DND-41 (cell line): Measurements from ENCODE around the gene MRO.

Experiments used
- ATAC-seq: fragments of 200-7000 bp; cut with Tn5 transposase; 3 replicates; pipeline ENCODE4 v1.9.1; 2021; ENCODE audit warnings: low read depth; ENCODE audit not compliant: insufficient read depth
- DNase-seq: peaks from one replicate; pipeline ENCODE4 v3.0.0-alpha.2; 2020
- H2AFZ ChIP-seq: 2 replicates; pipeline ENCODE4 v1.6.0; 2012; ENCODE audit warnings: low read depth, low read length
- H3K27ac ChIP-seq: 2 replicates; pipeline ENCODE4 v1.5.1; 2012; ENCODE audit warnings: low read length, inconsistent platforms
- H3K27me3 ChIP-seq: fragments of 200-600 bp; sonication (generic); 2 replicates; pipeline ENCODE4 v1.6.0; 2012; ENCODE audit warnings: low read length, mild to moderate bottlenecking, inconsistent platforms; ENCODE audit not compliant: insufficient read depth, poor library complexity
- H3K36me3 ChIP-seq: 2 replicates; pipeline ENCODE4 v1.5.1; 2012; ENCODE audit warnings: low read length, inconsistent platforms; ENCODE audit not compliant: insufficient read depth
- H3K4me1 ChIP-seq: 2 replicates; pipeline ENCODE4 v1.5.1; 2012; ENCODE audit warnings: mild to moderate bottlenecking, low read length; ENCODE audit not compliant: insufficient read depth
- H3K4me2 ChIP-seq: 2 replicates; pipeline ENCODE4 v1.6.0; 2012; ENCODE audit warnings: mild to moderate bottlenecking, moderate library complexity, low read length, inconsistent platforms; ENCODE audit not compliant: insufficient read depth
- H3K4me3 ChIP-seq, 2 experiments: fragments of 200-600 bp in 1 of 2; shearing (Covaris generic) in 1 of 2; 2 replicates each; pipeline ENCODE4 v1.5.1; 2012 to 2016; ENCODE audit warnings: inconsistent platforms in 2 of 2, low read length in 2 of 2, mild to moderate bottlenecking in 2 of 2, low read depth in 1 of 2, moderate library complexity in 1 of 2
- H3K79me2 ChIP-seq: 2 replicates; pipeline ENCODE4 v1.6.0; 2012; ENCODE audit warnings: low read length, inconsistent platforms; ENCODE audit not compliant: insufficient read depth
- H3K9ac ChIP-seq: 2 replicates; pipeline ENCODE4 v1.6.0; 2012; ENCODE audit warnings: low read depth, mild to moderate bottlenecking, inconsistent platforms, low read length, moderate library complexity
- H3K9me3 ChIP-seq: 2 replicates; pipeline ENCODE4 v1.5.1; 2012; ENCODE audit warnings: low read length, moderate library complexity, mild to moderate bottlenecking, inconsistent platforms; ENCODE audit not compliant: insufficient read depth, severe bottlenecking
- H4K20me1 ChIP-seq: 2 replicates; pipeline ENCODE4 v1.6.0; 2012; ENCODE audit warnings: low read length; ENCODE audit not compliant: insufficient read depth
- CTCF ChIP-seq: IDR thresholded peaks from 2 replicates; pipeline ENCODE4 v1.5.1; 2012; ENCODE audit warnings: borderline replicate concordance, low read length, moderate library complexity, mild to moderate bottlenecking; ENCODE audit not compliant: poor library complexity, severe bottlenecking; ENCODE audit errors: extremely low read depth
- EZH2 ChIP-seq: IDR thresholded peaks from 3 replicates; pipeline ENCODE4 v1.6.1; 2012; ENCODE audit warnings: borderline replicate concordance, low read depth, mild to moderate bottlenecking, moderate library complexity, low read length, inconsistent platforms; ENCODE audit not compliant: severe bottlenecking

Gene MRO

DNA sequence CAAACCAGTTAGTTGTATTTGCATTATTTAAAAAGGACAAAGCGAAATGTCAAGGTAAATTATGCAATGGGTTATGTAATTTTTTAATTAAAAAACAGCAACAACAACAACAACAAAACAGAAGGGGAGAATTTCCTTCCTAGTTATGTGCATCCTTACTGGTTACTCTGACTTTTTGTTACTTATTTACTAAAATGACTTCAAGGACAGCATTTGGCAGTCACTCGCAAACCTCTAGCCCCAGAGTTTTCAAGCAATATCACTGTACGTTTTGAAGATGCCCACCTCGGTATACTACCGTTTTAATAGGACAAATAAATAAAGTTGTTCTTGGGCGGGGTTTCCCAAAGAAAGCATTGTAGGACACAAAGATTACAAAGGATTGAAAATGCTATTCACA is 24.7 kb upstream of the MRO start:
- Histone ChIP-seq H2AFZ (no peak overlapping the region), H3K9me3 (no peaks in the 10 kb centered on the region), H3K9ac (no peak overlapping the region), H3K4me2 (no peak overlapping the region), H3K79me2 (no peaks in the 10 kb centered on the region), H3K4me1 (no peaks in the 10 kb centered on the region), H3K27ac (no peak overlapping the region), H3K4me3 (no peak overlapping the region), H4K20me1 (no peaks in the 10 kb centered on the region), H3K36me3 (no peaks in the 10 kb centered on the region), H3K27me3 (peaks cover 3% of the 10 kb centered on the region)
- no peak for TF ChIP-seq EZH2
- TF ChIP-seq CTCF: no peak
- no peak for ATAC-seq
- DNase-seq: no peak

DNA sequence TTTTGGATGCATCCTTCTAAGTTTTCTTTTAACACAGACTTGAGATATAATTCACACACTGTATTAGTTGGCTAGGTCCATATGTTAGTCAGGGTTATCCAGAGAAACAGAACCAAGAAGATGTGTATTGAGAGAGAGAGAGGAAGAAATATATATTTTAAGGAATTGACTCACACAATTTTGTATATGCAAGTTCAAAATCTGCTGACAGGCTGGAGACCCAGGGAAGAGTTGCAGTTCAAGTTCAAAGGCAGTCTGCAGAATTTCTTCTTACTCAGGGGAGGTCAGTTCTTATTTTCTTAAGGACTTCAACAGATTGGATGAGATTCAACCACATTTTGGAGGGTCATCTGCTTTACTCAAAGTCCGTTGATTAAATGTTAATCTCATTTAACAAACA is 23.0 kb upstream of the MRO start:
- Histone ChIP-seq H3K79me2 (no peaks in the 10 kb centered on the region), H3K27ac (no peak overlapping the region), H3K4me2 (no peak overlapping the region), H3K27me3 (peaks cover 3% of the 10 kb centered on the region), H3K4me1 (no peaks in the 10 kb centered on the region), H3K4me3 (no peak overlapping the region), H3K9me3 (no peaks in the 10 kb centered on the region), H2AFZ (no peak overlapping the region), H3K9ac (no peak overlapping the region), H3K36me3 (no peaks in the 10 kb centered on the region), H4K20me1 (no peaks in the 10 kb centered on the region)
- ATAC-seq (no peak), DNase-seq (no peak)
- TF ChIP-seq CTCF (no peak), EZH2 (no peak)

- Histone ChIP-seq H3K79me2 (no peaks in the 10 kb centered on the region), H3K27ac (no peak overlapping the region), H3K4me3 (no peak overlapping the region), H4K20me1 (no peaks in the 10 kb centered on the region), H2AFZ (no peak overlapping the region), H3K9ac (no peak overlapping the region), H3K9me3 (no peaks in the 10 kb centered on the region), H3K4me1 (no peaks in the 10 kb centered on the region), H3K36me3 (no peaks in the 10 kb centered on the region), H3K4me2 (no peak overlapping the region), H3K27me3 (peaks cover 10% of the 10 kb centered on the region)
- TF ChIP-seq EZH2: no peak
- TF ChIP-seq CTCF: no peak
- ATAC-seq: no peak
- no peak for DNase-seq
Observed at GRCh38 chr18:50839996-50840395, 20.2 kb upstream of the MRO start.

DNA sequence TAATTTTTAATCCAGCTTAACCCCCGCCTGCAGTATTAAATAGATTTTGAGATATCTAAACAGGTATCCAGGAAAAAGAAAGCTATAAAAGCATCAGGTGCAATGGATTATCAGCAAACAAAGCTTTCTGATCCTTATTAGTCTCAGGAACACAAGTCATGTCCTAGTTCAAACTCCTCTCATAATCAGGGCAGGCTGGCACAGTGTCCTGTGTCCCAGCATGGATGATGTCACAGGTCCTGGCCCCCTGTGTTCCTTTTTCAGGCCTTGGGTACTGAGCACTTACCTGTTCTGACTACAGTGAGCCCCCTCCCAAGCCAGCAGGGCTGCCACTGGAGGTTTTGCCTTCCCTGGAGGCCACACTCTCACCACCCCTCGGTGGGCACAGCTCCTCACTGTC is 19.5 kb upstream of the MRO start:
- Histone ChIP-seq H3K4me1 (no peaks in the 10 kb centered on the region), H3K79me2 (no peaks in the 10 kb centered on the region), H3K27me3 (peaks cover 10% of the 10 kb centered on the region), H3K36me3 (no peaks in the 10 kb centered on the region), H3K4me2 (no peak overlapping the region), H2AFZ (no peak overlapping the region), H3K9ac (no peak overlapping the region), H3K4me3 (no peak overlapping the region), H4K20me1 (no peaks in the 10 kb centered on the region), H3K27ac (no peak overlapping the region), H3K9me3 (no peaks in the 10 kb centered on the region)
- no peak for DNase-seq
- TF ChIP-seq CTCF (no peak), EZH2 (no peak)
- no peak for ATAC-seq
